ENCODE measurements around the gene DSP. TPM values are rescaled to one million over a fixed set of nuclear protein-coding genes. Genes with fewer than 3 reads are reported as not detected.

The DSP gene
- total RNA-seq, 1 donor from 2014 or later = not detected

GRCh38 chr6:7615611-7616383, 74.3 kb downstream of the DSP start:
- peaks cover 7% of the 10 kb centered on the region for H3K27me3 Mint-ChIP-seq

DNA sequence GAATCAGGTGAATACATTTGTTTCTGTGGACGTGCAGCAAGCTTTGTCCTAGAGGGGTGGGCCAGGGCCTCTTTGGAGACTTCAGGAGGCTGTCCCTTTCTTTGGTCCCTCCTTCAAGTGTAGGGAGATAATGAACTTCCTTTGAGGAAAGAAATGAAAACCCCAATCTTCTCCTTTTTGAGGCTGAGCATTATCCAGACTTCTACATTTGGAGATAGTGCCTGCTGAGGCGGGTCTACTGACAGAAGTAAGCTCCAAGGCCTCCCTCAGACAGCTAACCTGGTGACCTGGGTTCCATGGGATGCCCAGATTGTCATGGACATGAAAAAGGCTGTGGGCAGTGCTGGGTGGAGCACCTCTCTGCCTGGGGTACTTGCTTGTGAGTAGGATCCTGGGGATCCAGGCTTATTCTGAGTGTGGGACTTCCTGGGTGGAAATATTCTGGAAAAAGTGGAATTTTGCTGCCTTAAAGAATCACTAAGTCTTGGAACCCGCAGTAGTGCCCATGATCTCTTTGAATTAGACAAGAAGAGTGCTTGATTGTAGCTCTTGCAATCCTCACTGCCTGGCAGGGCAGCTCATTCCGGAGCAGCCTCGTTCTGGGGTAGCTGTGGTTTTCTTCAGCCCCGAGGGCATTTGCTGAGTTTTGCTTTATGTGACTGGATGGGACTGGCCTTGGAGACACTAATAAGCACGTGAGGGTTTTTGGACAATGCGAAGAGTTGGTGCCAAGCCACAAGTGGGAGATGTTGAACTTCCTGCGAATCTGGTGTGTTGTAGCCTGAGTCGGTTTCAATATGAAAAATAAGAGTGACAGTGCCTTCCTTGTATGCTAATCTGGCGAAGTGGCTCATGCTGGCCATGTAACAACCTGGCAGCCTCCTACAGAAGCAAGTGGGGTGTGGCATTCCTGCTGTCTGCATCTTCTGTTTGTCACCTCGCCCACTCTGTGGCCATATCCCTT, 76.6 kb downstream of the DSP start:
- H3K9me3 Mint-ChIP-seq = no peaks in the 10 kb centered on the region
- intact Hi-C loops (cut with micrococcal nuclease) = loop anchor here (5.0 to 10.0 kb wide), 2 partner anchors 387 to 941 kb away; no protein-coding TSS in a partner anchor
- H3K4me1 Mint-ChIP-seq = peaks cover 12% of the 10 kb centered on the region
- H3K36me3 Mint-ChIP-seq (ENCODE audit: low read depth) = peaks cover 3% of the 10 kb centered on the region
- no peak overlapping the region for H3K4me3 Mint-ChIP-seq
- H3K27me3 Mint-ChIP-seq = peaks cover 8% of the 10 kb centered on the region
- no peak for DNase-seq
- H3K27ac Mint-ChIP-seq = no peak overlapping the region

More at GRCh38 chr6:7615611-7616383, 74.3 kb downstream of the DSP start:
- no peak overlapping the region for H3K27ac Mint-ChIP-seq
- no peaks in the 10 kb centered on the region for H3K9me3 Mint-ChIP-seq
- intact Hi-C loops (cut with micrococcal nuclease) = loop anchor here (1.0 to 10.0 kb wide), 4 partner anchors 226 to 938 kb away; partner anchors contain the start of genes CAGE1 and RIOK1
- peaks cover 9% of the 10 kb centered on the region for H3K36me3 Mint-ChIP-seq (ENCODE audit: low read depth)
- H3K4me3 Mint-ChIP-seq = no peak overlapping the region
- peaks cover 12% of the 10 kb centered on the region for H3K4me1 Mint-ChIP-seq
- peak; percentile 82 for DNase-seq

DNA sequence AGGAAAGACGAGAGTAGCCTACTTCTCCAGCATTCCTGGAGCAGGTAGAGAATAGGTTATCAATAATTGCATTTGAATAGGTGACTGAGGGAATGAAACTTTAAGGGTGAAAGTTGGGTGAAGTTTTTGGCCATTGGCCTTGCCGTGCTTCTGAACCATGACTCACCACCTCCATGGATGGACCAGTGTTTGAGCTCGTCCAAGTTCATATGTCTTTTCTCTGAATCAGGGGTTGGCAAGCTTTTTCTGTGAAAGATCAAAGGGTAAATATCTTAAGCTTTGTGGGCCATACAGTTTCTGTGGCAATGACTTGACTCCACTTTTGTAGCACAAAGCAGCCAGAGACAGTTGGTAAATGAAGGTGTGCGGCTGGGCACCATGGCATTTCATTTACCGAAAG, 80.3 kb downstream of the DSP start:
- H3K27me3 Mint-ChIP-seq = peaks cover 9% of the 10 kb centered on the region
- peaks cover 7% of the 10 kb centered on the region for H3K4me1 Mint-ChIP-seq
- H3K27ac Mint-ChIP-seq = no peak overlapping the region
- no peak for DNase-seq
- no peak overlapping the region for H3K4me3 Mint-ChIP-seq
- H3K9me3 Mint-ChIP-seq = no peaks in the 10 kb centered on the region
- no peaks in the 10 kb centered on the region for H3K36me3 Mint-ChIP-seq (ENCODE audit: low read depth)
- intact Hi-C loops (cut with micrococcal nuclease) = no loop called here

DNA sequence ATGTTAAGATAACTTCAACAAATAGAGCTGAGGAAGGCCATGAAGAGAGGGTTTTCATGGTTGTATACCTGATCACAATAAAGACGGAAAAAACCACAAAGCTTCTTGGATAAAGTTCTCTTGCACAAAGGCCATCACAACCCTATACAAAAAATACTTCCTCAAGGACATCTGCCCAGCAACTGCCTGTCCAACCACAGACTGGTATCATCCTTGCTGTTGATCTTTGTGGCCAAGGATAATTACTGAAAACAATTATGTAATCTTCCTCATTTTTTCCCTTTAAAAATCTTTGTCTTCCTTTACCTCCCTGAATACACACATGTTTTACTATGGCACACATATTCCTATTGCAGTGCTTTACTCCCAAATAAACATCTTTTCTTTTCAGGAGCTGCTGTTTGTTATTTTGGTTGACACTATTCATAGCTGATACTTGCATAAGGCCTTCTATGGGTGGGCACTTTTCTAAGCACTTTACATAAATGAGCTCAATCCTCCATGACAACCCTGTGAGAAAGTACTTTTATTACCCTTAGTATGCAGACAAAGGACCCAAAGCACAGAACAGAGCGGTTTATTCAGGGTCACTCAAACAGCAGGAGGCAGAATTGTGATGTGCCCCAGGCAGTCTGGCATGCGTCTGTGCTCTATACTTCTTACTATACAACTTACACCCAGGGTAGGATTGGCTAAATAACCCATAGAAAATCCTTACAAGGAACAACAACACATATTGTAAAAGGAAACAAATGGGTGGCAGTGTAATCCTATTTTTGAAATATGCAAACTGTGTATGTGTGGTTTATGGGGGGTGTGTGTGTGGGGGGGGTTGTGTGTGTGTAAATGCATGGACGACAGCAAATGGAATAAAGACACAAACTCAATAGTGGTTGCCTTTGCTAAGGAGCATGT, 83.6 kb downstream of the DSP start:
- no peak overlapping the region for H3K4me3 Mint-ChIP-seq
- intact Hi-C loops (cut with micrococcal nuclease) = no loop called here
- no peak for DNase-seq
- H3K9me3 Mint-ChIP-seq = no peaks in the 10 kb centered on the region
- H3K4me1 Mint-ChIP-seq = no peaks in the 10 kb centered on the region
- H3K27me3 Mint-ChIP-seq = peaks cover 10% of the 10 kb centered on the region
- H3K36me3 Mint-ChIP-seq (ENCODE audit: low read depth) = no peaks in the 10 kb centered on the region
- H3K27ac Mint-ChIP-seq = no peak overlapping the region

DNA sequence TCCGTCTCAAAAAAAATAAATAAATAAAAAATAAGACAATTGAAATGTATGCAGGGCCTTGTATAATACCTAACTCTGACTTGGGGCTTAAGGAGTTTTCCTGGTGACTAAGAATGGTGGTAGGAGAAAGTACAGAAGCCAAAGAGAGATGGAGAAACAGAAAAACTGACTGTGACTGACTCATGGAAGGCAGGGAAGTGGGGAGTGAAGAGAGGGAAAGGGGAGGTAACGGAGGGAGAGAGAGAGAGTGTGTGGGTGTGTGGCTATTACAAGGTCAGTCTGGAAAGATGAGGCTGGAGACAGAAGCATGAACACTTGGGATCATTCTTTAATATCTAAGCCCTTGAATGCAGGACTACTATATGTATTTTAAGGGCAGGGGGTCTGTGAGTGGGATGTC, 87.0 kb downstream of the DSP start:
- no peak for DNase-seq
- H3K4me3 Mint-ChIP-seq = no peak overlapping the region
- H3K36me3 Mint-ChIP-seq (ENCODE audit: low read depth) = no peaks in the 10 kb centered on the region
- no peaks in the 10 kb centered on the region for H3K4me1 Mint-ChIP-seq
- no peaks in the 10 kb centered on the region for H3K9me3 Mint-ChIP-seq
- peaks cover 9% of the 10 kb centered on the region for H3K27me3 Mint-ChIP-seq
- no peak overlapping the region for H3K27ac Mint-ChIP-seq
- intact Hi-C loops (cut with micrococcal nuclease) = no loop called here

- Mint-ChIP-seq H3K4me3 (no peak overlapping the region), H3K36me3 (ENCODE audit: low read depth) (no peaks in the 10 kb centered on the region)
- intact Hi-C loops (cut with micrococcal nuclease) = no loop called here
These were observed 87.4 kb downstream of the DSP start for GRCh38 chr6:7628909-7629308.

DNA sequence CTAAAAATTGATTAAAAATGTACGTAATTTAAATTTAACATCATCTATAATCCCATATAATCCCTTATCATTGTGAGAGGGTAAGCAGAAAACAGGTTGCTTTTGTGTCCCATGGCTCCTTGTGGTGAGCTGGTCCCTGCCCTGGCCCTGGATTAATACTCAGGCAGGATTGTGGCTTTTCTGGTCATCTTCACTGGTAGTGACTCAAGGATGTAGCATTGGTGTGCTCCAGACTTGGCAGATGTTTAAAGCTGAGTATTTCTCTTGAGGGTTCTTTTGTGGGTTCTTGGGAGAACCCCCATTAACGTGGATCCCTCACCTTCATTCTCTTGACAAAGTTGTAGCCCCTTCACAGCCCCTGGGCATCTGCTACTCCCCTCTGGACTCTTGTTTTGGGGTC, 87.8 kb downstream of the DSP start:
- Mint-ChIP-seq H3K4me3 (no peak overlapping the region), H3K27ac (no peak overlapping the region), H3K9me3 (no peaks in the 10 kb centered on the region), H3K36me3 (ENCODE audit: low read depth) (no peaks in the 10 kb centered on the region), H3K27me3 (peaks cover 7% of the 10 kb centered on the region), H3K4me1 (no peaks in the 10 kb centered on the region)
- no peak for DNase-seq
- intact Hi-C loops (cut with micrococcal nuclease) = no loop called here

More at GRCh38 chr6:7628909-7629308, 87.4 kb downstream of the DSP start:
- peaks cover 7% of the 10 kb centered on the region for H3K27me3 Mint-ChIP-seq
- no peaks in the 10 kb centered on the region for H3K9me3 Mint-ChIP-seq
- no peaks in the 10 kb centered on the region for H3K4me1 Mint-ChIP-seq
- no peak overlapping the region for H3K27ac Mint-ChIP-seq
- DNase-seq = no peak

GRCh38 chr6:7630792-7631191, 89.3 kb downstream of the DSP start:
- Mint-ChIP-seq H3K4me3 (no peak overlapping the region), H3K27me3 (peaks cover 7% of the 10 kb centered on the region), H3K27ac (no peak overlapping the region), H3K36me3 (ENCODE audit: low read depth) (no peaks in the 10 kb centered on the region), H3K4me1 (no peaks in the 10 kb centered on the region), H3K9me3 (no peaks in the 10 kb centered on the region)
- intact Hi-C loops (cut with micrococcal nuclease) = no loop called here
- no peak for DNase-seq

DNA sequence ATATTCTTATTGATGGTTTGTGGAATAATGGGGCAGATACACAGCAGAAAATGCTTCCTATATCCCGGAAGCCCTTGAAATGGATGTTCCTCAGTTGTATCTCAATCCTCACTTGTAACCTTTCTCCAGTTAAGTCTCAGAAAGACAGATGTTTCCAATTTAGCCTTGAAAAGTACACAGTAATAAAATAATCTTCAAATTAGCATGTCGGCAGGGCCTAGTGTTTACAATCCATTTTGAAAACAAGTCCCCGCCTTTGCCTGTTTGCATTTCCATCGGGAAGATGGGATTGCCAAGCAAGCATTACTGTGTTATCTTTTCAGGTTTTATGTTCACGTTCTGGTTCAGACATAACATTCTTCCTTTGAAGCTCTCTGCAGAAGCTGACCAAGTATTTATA, 90.0 kb downstream of the DSP start:
- intact Hi-C loops (cut with micrococcal nuclease) = no loop called here

DNA sequence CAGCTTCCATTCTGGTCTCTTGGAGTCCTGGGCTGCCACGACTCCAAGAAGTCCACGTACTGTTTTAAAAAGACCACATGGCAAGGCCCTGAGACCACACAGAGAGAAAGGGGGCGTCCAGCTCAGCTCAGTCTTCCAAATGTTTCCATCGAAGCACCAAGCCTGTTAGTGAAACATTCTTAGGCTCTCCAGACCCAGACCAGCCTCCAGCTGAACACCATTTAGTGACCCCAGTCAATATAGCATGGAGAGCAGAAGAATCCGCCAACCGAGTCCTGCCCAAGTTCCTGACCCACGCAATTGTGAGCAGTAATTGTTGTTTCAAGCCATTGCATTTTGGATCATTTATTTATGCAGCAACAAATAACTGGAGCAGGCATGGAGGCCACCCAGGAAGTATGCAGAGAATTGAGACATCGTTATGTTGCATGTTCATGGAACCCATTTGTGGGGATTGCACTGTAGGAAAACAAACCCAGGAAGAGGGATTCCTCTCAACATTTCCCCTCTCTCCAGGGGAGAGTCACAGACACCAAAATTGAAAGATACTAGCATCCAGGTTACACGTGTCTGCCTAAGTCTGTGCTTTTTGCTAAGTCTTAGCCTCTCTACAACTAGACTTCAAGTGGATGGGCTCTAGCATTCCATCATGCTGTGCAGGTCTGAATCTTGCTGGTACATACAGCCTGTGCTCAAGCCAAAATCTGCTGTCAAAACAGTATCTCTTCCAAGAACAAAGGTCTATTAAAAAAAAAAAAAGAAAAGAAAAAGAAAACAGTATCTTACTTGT, 91.2 kb downstream of the DSP start:
- Mint-ChIP-seq H3K27me3 (peaks cover 8% of the 10 kb centered on the region), H3K4me3 (no peak overlapping the region), H3K36me3 (ENCODE audit: low read depth) (no peaks in the 10 kb centered on the region), H3K9me3 (no peaks in the 10 kb centered on the region), H3K4me1 (no peaks in the 10 kb centered on the region), H3K27ac (no peak overlapping the region)
- intact Hi-C loops (cut with micrococcal nuclease) = no loop called here
- no peak for DNase-seq

More for the DNA sequence above, 90.0 kb downstream of the DSP start:
- Mint-ChIP-seq H3K4me1 (no peaks in the 10 kb centered on the region), H3K27me3 (peaks cover 7% of the 10 kb centered on the region), H3K9me3 (no peaks in the 10 kb centered on the region), H3K27ac (no peak overlapping the region), H3K36me3 (ENCODE audit: low read depth) (no peaks in the 10 kb centered on the region), H3K4me3 (no peak overlapping the region)
- no peak for DNase-seq

DNA sequence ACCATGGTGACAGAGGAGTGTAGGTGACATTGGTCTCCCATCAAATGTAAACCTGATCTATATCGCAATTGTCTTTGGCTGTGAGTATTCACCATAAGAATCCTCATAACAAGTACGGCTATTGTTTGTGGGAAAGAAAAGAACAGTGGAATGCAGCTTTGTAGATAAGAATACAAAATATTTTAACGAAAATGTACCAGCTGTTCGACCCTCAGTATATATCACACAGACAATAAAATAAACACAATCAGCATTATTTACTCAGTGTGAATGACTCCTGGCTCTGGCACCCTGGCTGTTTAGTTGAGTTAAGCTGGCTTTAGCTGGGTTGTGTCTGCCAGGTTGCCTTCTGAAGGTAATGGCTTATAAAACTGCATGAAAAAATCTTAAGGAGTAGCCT, 91.9 kb downstream of the DSP start:
- Mint-ChIP-seq H3K4me1 (no peaks in the 10 kb centered on the region), H3K36me3 (ENCODE audit: low read depth) (no peaks in the 10 kb centered on the region), H3K9me3 (no peaks in the 10 kb centered on the region), H3K4me3 (no peak overlapping the region), H3K27me3 (peaks cover 9% of the 10 kb centered on the region), H3K27ac (no peak overlapping the region)
- no peak for DNase-seq
- intact Hi-C loops (cut with micrococcal nuclease) = no loop called here

GRCh38 chr6:7636151-7636550, 94.7 kb downstream of the DSP start:
- no peak overlapping the region for H3K27ac Mint-ChIP-seq
- no peak overlapping the region for H3K4me3 Mint-ChIP-seq
- H3K36me3 Mint-ChIP-seq (ENCODE audit: low read depth) = no peaks in the 10 kb centered on the region
- no peak for DNase-seq
- no peaks in the 10 kb centered on the region for H3K9me3 Mint-ChIP-seq
- peaks cover 6% of the 10 kb centered on the region for H3K27me3 Mint-ChIP-seq
- intact Hi-C loops (cut with micrococcal nuclease) = no loop called here
- H3K4me1 Mint-ChIP-seq = no peaks in the 10 kb centered on the region

Data from activated CD4-positive, alpha-beta T cell treated with anti-CD3 and anti-CD28 coated beads, Interleukin-2, amount 10 ng/mL, durations not matched to agents 24 days and 14 days (primary cell).